Vagina (tissue), 2 donors: ENCODE results near the gene CMPK2.

ENCODE experiments used
- CTCF ChIP-seq, 3 experiments: fragments of 450-650 bp in 2 of 3; fragments of 200-600 bp in 1 of 3; sonication (generic) in 1 of 3; IDR thresholded peaks; one replicate each; pipeline ENCODE4 v1.5.1; 2017 to 2019; ENCODE audit warnings: antibody characterized with exemption in 3 of 3, mild to moderate bottlenecking in 2 of 3, moderate library complexity in 2 of 3
- POLR2A ChIP-seq, 2 donors: fragments of 450-650 bp; IDR thresholded peaks; one replicate each; pipeline ENCODE4 v1.6.1; 2017; ENCODE audit warnings: antibody characterized with exemption in 2 of 2, mild to moderate bottlenecking in 2 of 2, moderate library complexity in 2 of 2

- TF ChIP-seq CTCF (IDR thresholded peaks at IDR 0.05), result no peak
- no peak for TF ChIP-seq POLR2A (IDR thresholded peaks at IDR 0.05)
Measured at GRCh38 chr2:6860296-6860695, 5.4 kb downstream of the CMPK2 start.
